ENCODE measurements around the gene KLHL18.
"Not testable (repeated sequence)": the region's sequence is repeated elsewhere in the genome, so short reads cannot be mapped to it uniquely, and the experiment has no call there.

The KLHL18 gene

DNA sequence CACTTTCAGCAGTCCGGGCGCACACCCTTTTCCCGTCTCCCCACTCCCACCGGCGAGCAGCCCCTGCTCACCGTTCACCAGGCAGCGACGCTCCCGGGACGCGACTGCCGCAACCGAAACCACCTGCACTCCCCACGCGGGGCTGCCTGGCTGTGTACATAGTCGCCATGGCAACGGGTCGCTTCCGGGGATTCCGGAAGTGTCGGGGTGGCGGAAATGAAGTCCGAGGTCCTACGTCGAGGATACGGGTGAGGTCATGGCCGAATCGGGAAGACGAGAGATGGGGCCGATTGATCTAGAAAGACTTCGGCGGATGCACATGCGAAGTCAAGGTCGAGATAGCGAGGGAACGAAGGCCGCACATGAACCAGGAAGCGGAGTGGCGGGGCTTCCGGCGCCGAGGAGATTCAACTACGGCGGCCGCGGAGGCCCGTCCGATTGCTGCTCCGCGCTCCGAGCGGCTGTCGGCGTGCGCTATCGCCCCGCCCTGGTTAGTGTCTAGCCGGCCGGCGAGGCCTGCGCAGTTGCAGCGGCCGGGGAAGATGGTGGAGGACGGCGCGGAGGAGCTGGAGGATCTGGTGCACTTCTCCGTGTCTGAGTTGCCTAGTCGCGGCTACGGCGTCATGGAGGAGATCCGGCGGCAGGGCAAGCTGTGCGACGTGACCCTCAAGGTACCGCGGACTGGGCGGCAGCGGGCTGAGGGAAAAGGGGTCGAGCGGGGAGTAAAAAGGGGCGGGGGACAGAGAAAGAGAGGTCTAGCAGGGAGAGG, at the start of gene KLHL18, which contains the start of gene KIF9:
Gene KLHL18 (plus strand): TSS at position 521 of the 769 bp plus-strand sequence. CDS start 22 bp downstream, at position 543.
Gene KIF9 (minus strand): TSS at position 376 of the 769 bp plus-strand sequence. CDS start 5,425 bp downstream, outside the sequence.
- peak; percentile 92 to 95 for DNase-seq

- DNase-seq, result no peak
Observed at GRCh38 chr3:47238017-47238416, 44.7 kb upstream of the KLHL18 start.

- no peak for DNase-seq
Observed at GRCh38 chr3:47239929-47240328, 42.8 kb upstream of the KLHL18 start.

- DNase-seq, result no peak
Observed at GRCh38 chr3:47243419-47244147, 39.2 kb upstream of the KLHL18 start.

DNA sequence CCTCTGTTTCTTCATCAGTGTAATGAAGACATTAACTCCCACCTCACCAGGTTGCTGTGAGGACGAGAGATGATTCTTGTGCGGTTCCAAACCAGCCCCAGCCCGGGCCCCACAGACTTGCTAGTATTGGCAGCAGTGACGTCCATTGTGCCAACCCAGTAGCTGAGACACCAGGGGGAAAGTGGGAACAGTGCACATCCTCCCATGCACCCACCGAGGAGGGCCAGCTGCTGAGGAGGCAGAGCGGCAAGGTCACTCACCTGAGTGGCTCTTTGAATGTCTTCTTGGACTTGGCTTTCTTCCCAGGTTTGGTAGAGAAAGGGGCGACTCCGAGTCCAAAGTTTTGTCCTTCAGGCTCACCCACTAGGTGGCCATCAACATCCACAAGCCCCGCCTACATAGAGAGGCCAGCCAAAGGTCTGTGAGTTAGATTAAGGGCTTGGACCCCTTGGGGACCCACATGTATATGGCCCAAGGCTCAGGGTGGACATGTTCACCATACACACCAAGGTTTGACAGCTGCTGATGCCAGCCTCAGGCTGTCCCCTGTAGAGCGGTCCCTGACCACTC, 38.1 kb upstream of the KLHL18 start:
- no peak for DNase-seq

DNA sequence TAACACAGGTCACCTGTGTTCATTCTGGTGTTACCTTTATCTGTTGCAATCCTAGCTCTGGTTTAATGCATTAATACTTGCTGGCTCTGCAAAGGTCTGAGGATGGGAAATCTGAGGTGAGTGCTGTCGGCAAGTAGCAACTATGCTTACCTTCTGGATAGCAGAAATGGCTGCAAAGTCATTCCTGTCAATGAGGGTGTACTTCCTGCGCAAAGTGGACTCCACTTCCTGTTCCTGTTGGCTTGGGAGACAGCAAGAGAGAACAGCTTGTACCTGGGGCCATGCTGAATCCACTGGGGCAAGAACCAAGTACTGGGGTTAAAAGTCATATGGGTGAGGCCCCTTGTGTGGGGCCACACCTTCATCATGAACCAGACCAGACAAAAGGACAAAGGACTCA, 37.5 kb upstream of the KLHL18 start:
- no peak for DNase-seq

DNA sequence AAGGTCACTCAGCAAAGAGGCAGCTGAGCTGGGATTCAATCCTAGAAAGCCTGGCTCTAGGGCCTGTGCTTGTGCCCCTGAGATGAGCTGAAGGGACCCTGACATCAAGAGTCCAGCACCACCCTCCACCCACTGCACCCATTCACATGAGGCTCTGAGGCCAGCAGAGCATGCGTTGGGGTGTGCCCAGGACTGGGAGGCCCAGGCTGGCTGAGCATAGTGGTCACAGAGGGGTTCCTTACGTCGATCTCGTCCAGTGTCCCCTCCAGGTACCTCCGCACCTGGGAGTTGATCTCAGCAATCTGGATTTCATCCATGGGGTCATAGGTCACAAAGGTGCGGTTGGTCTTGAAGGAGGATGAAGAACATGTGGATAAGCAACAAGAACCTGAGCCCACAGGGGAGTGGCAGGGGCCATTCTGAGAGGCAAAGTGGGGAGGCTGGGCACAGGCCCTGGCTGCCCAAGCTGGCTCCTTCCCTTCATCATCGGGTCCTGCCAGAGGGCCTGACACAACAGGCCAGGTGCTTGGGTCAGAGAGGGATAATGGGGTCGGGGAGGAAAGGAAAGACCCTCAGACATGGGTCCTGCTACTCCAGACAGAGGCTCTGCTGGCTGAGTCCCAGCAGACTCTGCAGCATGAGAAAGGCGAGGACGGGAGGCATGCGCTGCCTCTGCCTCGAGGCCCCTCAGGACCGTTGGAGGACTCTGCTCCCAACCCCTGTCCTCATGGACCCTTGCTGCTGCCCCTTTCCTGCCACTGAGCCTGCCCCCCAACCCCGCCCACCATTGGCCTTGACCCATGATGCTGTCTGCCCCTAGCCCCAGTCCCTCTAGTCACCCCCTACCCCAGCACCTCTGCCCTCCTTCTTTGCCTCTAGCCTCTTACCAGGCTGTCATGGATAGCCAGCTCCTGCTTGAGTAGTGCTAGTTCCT, 35.3 kb upstream of the KLHL18 start:
- no peak for DNase-seq

- peak in 1 of 2 donors; percentile 4 for DNase-seq
Observed at GRCh38 chr3:47250309-47251060, 32.3 kb upstream of the KLHL18 start.

GRCh38 chr3:47251085-47251484, 31.7 kb upstream of the KLHL18 start:
- DNase-seq, result not testable (repeated sequence)

DNA sequence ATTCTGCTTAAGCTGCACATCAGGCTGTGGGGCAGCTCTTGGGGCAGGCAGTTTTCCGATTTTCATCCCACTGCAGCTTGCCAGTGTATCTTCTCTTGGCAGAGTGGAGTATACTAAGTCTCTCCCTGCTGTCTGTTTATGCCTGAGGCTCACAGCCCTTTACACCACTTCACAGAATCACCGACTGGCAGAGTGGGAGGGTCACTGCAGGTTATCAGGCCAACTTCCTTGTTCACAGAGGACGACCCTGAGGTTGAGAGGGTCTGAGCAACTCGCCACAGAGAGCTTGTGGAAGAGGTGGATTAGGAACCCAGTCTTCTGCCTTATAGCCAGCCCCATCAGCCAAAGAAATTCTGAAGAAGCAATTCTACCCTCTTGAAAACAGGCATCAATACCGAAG, 31.1 kb upstream of the KLHL18 start:
- no peak for DNase-seq

GRCh38 chr3:47256331-47256730, 26.4 kb upstream of the KLHL18 start:
- DNase-seq, result not testable (repeated sequence)

DNA sequence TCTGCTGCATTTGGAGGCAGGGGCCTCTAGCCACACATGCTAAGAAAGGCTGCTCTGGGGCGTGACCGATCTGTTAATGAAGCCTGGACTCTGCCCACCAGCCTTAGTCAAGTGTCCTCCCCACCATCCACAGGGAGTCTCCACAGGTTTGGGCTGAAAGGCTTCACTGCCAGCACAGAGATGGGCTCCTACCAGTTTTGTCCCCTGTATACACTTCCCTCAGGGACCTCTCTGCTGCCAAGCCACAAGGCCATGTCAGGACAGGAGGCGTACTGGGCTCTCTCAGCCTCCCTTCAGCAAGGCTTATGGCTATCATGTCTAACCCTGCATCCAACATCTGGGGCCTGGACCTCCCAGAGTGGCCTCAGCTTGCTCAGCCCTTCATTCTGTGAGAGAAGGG, 23.6 kb upstream of the KLHL18 start:
- DNase-seq, result no peak

DNA sequence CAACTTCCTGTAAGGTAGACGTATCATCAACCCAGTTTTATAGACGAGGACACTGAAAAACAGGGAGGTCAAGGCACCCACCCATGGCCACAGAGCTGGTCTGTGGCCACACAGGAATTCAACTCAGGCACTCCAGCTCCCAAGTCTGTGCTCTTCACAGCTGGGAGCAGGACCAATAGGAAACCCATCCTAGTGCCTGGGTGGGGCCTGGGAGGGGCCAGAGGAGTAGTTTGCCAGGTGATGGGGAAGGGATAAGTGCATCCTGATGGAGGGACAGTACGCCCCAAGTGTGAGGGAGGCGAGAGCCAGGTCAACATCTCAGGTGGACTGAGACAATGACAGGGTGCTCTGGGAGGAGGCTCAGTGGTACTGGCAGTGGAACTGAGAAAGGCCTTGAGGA, 22.1 kb upstream of the KLHL18 start:
- DNase-seq, result no peak

- DNase-seq, result no peak
Observed at GRCh38 chr3:47261301-47261700, 21.4 kb upstream of the KLHL18 start.

- no peak for DNase-seq
Observed at GRCh38 chr3:47265008-47265407, 17.7 kb upstream of the KLHL18 start.

DNA sequence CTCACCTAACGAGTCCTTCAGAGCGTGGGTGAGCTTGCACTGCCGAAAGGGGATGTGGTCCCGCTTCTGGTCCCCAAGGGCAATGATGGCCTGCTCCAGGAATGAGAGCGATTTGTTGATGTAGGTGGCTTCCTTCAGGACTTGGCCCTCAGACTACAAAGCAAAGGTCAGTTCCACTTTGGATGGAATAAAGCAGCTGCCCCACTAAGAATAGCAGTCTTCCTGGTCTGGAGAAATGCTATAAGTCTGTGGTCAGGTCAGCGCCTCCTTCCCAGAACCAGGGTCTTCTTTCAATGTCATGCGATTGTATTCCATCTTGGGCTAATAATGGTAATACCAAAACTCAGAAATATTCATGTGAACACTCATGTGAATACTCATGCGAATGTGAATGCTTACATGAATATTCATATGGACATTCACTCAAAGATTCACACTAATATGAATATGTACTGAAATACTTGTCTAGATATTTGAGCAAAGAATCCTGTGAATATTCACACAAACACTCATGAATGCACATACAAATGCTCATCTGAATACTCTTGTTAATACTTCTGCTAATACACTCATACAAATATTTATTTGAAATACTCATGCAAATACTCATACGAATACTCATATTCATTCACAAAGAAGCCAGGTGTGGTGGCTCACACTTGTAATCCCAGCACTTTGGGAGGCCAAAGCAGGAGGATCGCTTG, 16.9 kb upstream of the KLHL18 start:
- DNase-seq, result no peak

- peak in 1 of 2 donors; percentile 19 for DNase-seq
Observed at GRCh38 chr3:47266709-47267489, 15.8 kb upstream of the KLHL18 start.

DNA sequence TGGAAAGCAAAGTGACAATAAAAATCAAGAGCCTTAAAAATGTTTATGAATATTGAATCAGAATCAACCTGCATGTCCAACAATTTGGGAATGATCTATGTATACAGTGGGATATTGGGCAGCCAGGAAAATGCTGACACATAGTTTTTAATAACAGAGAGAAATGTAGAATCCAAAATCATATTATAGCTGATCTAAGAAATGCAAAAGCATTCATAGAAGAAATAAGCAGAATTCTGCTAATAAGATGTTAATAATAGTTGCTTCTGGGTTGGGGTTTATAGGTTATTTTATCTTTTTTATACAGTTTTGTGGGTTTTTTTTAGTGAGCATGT, 15.3 kb upstream of the KLHL18 start:
- DNase-seq, result no peak

- DNase-seq, result no peak
Observed at GRCh38 chr3:47270526-47270925, 12.2 kb upstream of the KLHL18 start.

DNA sequence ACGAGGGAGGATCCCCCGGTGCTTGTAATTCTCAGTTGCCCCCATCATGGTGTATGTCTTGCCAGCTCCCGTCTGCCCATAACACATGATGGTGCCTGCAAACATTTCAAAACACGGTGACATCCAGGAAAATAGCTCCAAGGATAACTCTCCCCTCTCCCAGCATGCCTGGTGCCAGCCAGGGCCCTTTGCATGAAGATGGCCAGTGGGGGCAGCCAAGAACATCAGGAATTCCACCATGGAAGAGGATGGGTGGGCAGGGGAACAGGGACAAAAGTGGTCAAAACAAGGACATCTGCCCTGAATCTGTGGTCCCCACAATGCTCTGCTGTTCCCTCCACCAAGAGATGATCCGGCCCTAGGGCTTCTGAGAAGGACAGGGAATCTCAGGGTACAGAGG, 9.2 kb upstream of the KLHL18 start:
- DNase-seq, result no peak

Data from hippocampal formation (tissue), 2 donors.